AG04450 (cell line): ENCODE data around the gene SMAD7. TPM values are rescaled to one million over a fixed set of nuclear protein-coding genes. Genes with fewer than 3 reads are reported as not detected.

Experiments
- CTCF ChIA-PET: fragments of 300-600, 350-600 bp; formaldehyde crosslinking; extraction: SDS; loops from one replicate; lab custom pipeline; 2022; ENCODE audit warnings: antibody characterized with exemption, inconsistent platforms; lab: Charles Lee
- POLR2A ChIA-PET: fragments of 350-600 bp; formaldehyde crosslinking; extraction: SDS; loops from one replicate; lab custom pipeline; 2021; ENCODE audit warnings: antibody characterized with exemption, inconsistent platforms; lab: Yijun Ruan, JAX
- DNase-seq: peaks from one replicate; pipeline ENCODE4 v3.0.0-alpha.2; 2011; ENCODE audit warnings: low read depth, low spot score
- H3K27ac ChIP-seq: one replicate; pipeline ENCODE4 v1.5.1; 2012; ENCODE audit warnings: low read depth, low read length, control low read depth
- H3K27me3 ChIP-seq: one replicate; pipeline ENCODE4 v1.6.0; 2012; ENCODE audit warnings: low read length; ENCODE audit not compliant: control insufficient read depth, insufficient read depth
- H3K4me3 ChIP-seq: 2 replicates; pipeline ENCODE4 v1.5.1; 2011; ENCODE audit warnings: mild to moderate bottlenecking, low read depth, low read length, control low read depth
- H3K9me3 ChIP-seq: 2 replicates; pipeline ENCODE4 v1.5.1; 2012; ENCODE audit warnings: low read length; ENCODE audit not compliant: control insufficient read depth, insufficient read depth
- CTCF ChIP-seq: IDR thresholded peaks from 2 replicates; pipeline ENCODE4 v1.5.1; 2011; ENCODE audit warnings: low read depth, low read length, control low read depth, inconsistent platforms
- polyA plus RNA-seq: library from polyadenylated mRNA; depleted of rRNA; stranded (reverse); fragments of >200 nt; gene quantifications from 2 replicates; pipeline ENCODE4 v1.2.3, GENCODE V29; 2011

SMAD7 gene
- polyA plus RNA-seq, 1 experiment: 8.0 TPM

GRCh38 chr18:48932462-48932818, 18.3 kb downstream of the SMAD7 start:
- POLR2A ChIA-PET: no interaction called here
- DNase-seq: no peak
- H3K4me3 ChIP-seq: no peak overlapping the region
- H3K27ac ChIP-seq: peak overlapping the region; percentile 57
- H3K9me3 ChIP-seq: no peaks in the 10 kb centered on the region; the same call in 1 of the 2 replicates
- no peak for TF ChIP-seq CTCF
- CTCF ChIA-PET: no interaction called here
- H3K27me3 ChIP-seq: no peaks in the 10 kb centered on the region

- ChIA-PET POLR2A (no interaction called here), CTCF (interaction anchor here (1.4 kb wide), 1 partner anchor 10 kb away, joined by 3 read pairs; no protein-coding TSS in a partner anchor)
- H3K4me3 ChIP-seq: no peak overlapping the region
- H3K27ac ChIP-seq: peak overlapping the region; percentile 57
- no peak for TF ChIP-seq CTCF
- H3K9me3 ChIP-seq: no peaks in the 10 kb centered on the region; the same call in 1 of the 2 replicates
- H3K27me3 ChIP-seq: no peaks in the 10 kb centered on the region
- DNase-seq: no peak
Observed at GRCh38 chr18:48931680-48932461, 18.9 kb downstream of the SMAD7 start.

- CTCF ChIA-PET: interaction anchor here (1.4 kb wide), 1 partner anchor 10 kb away, joined by 3 read pairs; no protein-coding TSS in a partner anchor
- Histone ChIP-seq H3K9me3 (no peaks in the 10 kb centered on the region; the same call in 1 of the 2 replicates), H3K27me3 (no peaks in the 10 kb centered on the region), H3K4me3 (no peak overlapping the region), H3K27ac (no peak overlapping the region)
- TF ChIP-seq CTCF: no peak
- POLR2A ChIA-PET: interaction anchor here (0.6 kb wide), 1 partner anchor 19 kb away, joined by 3 read pairs; no protein-coding TSS in a partner anchor
- no peak for DNase-seq
Observed at GRCh38 chr18:48930926-48931325, 19.8 kb downstream of the SMAD7 start.

GRCh38 chr18:48929941-48930713, 20.6 kb downstream of the SMAD7 start:
- Histone ChIP-seq H3K9me3 (no peaks in the 10 kb centered on the region; the same call in 1 of the 2 replicates), H3K4me3 (peak overlapping the region; percentile 36), H3K27ac (peak overlapping the region; percentile 85), H3K27me3 (no peaks in the 10 kb centered on the region)
- no peak for DNase-seq
- ChIA-PET POLR2A (interaction anchor here (0.6 to 1.6 kb wide), 4 partner anchors 18 to 95 kb away, joined by 3 to 5 read pairs (median 3); no protein-coding TSS in a partner anchor), CTCF (interaction anchor here (0.9 kb wide), 1 partner anchor 254 kb away, joined by 4 read pairs; no protein-coding TSS in a partner anchor)
- no peak for TF ChIP-seq CTCF
